NCI-H1436 (cell line): Measurements from ENCODE around the gene TSPOAP1.

Experiments
- DNase-seq: peaks from one replicate; lab custom pipeline; 2025; lab: John Stamatoyannopoulos, UW

Gene TSPOAP1

DNA sequence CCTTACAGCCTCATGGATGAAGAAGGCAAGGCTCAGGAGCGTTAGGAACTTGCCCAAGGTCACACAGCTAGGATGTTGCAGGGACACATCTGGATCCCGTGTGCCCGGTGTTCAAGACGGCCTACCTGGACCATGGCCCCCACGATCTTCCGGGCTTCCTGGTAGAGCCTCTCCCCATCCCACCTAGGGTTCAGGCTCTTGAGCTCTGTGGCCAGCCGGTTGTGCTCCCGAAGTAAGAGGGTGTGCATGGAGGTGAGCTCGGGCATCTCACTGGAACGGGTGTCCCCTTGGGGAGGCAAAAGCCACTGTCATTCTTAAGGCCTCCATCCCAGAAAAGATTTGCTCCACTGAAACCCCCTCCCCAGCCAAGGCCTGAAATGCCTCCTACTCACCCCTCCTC, 53.2 kb downstream of the TSPOAP1 start:
- DNase-seq, result no peak

DNA sequence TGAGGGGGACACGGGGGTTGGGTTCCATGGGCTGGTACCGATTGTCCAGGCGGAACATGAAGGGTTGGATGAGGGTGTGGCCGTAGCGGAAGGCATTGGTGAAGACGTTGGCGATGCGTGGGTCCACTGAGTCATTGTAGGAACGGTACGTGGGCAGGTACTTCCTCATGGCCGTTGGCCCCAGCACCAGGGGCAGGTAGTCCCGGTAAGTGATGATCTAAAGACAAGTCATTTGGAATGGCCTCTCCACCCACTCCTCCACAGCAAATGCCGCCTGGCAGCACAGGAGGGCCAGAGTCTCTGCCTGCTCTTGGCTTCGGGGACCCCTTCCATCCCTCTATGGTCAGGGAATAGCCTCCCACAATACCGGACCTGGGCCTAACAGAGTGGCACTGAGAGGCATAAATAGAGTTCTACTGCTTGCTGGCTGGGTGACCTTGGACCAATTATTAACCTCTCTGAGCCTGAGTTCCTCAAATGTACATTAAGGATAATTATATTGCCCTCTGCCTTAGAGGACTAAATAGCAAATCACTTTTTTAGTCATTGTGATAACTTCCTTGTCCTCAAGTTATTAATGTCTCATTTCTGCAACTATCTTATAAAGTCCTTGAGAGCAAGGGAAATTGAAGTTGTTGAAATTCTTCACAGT, 55.0 kb downstream of the TSPOAP1 start:
- no peak for DNase-seq

- DNase-seq, result no peak
These were observed 56.0 kb downstream of the TSPOAP1 start for GRCh38 chr17:58272367-58273280.

GRCh38 chr17:58271216-58271931, 57.2 kb downstream of the TSPOAP1 start:
- DNase-seq, result no peak

DNA sequence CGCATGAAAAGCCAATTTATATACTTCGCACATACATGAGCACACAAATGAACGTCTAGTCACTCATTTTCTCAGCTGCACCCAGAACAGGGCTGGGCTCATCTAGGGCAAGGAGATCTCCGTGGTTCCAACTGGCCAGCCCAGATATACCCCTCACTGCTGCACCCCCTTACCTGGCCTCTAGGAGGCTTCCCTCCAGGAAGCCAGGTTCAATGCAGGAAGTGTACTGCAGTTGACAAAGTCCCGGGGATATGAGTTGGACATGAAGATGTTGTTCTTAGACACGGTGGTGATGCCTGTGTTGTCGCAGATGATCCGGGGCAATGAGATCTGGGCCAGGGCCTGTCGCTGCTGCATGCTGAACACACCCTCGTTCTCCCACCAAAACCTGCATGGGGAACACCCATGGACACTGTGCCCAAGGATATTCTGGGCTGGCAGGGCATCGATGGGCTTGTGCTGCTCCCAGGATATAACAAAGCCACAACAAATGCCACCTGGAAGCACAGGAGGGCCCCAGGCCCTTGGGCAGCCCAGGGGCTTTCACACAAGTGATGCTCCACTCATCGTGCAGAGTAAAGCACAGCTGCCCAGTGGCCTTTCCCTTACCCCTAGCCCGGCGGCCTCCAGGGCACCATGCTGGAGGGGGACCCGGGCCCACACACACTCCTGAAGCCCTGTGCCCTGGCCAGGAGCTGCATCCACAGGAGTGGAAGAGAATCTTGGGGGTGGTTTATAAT, 57.9 kb downstream of the TSPOAP1 start:
- DNase-seq, result peak; percentile 2

- no peak for DNase-seq
These were observed 58.9 kb downstream of the TSPOAP1 start for GRCh38 chr17:58269557-58270291.

GRCh38 chr17:58268774-58269556, 59.6 kb downstream of the TSPOAP1 start:
- no peak for DNase-seq

GRCh38 chr17:58268326-58268725, 60.3 kb downstream of the TSPOAP1 start:
- DNase-seq, result no peak

DNA sequence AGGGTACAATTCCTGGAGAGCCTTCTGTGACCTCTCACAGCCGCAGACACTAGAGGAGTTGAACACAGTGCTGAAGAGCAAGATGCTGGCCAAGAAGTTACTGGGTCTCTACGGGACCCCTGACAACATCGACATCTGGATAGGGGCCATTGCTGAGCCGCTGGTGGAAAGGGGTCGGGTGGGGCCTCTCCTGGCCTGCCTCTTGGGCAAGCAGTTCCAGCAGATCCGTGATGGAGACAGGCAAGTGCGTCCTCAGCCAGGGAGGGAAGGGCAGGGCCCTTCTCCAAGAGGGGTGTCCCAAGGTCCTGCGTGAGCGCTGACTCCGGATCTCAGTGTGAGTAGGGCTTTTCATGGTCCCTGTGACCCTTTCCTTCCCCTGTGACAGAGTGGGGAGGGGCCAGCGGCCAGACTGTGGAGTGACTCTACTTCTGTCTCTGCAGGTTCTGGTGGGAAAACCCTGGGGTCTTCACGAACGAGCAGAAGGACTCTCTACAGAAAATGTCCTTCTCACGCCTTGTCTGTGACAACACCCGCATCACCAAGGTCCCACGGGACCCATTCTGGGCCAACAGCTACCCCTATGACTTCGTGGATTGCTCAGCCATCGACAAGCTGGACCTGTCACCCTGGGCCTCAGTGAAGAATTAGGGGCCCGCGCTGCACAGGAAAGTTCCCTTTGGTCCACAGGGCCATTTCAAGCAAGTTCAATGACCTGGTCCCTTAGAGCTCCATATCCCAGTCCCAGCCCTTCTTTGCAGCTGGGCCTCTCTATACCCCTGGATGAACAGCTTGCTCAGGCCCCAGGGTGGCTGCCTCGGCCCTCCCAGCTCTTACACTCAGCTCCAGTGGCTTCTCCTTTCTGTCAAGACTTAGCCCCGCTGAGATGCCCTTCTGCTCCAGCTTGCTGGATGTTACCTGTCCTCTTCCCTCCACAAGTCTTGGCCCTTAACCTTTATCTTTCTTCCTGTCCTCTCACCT, 61.0 kb downstream of the TSPOAP1 start:
- DNase-seq, result no peak

GRCh38 chr17:58265902-58266875, 62.4 kb downstream of the TSPOAP1 start:
- DNase-seq, result no peak

- DNase-seq, result no peak
These were observed 63.3 kb downstream of the TSPOAP1 start for GRCh38 chr17:58265271-58265670.

- DNase-seq, result no peak
These were observed 64.0 kb downstream of the TSPOAP1 start for GRCh38 chr17:58264407-58265103.

DNA sequence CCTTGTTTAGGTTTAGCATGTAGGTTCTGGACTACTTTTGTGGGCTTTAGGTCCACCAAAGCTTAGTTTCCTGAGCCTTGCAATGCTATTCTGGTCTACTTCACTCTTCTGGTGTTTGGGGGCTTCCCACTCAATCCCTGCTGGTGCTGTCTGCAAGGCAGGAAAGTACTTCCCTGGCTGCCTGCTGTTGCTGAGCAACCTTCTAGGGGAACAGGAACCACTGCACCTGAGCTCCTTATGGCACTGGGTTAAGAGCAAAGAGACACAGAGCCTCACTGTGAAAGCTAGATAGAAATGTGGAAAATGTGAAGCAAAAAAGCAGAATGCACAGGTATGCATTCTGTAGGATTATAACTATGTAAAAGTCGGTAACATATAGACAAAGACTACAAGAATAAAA, 64.8 kb downstream of the TSPOAP1 start:
- no peak for DNase-seq

DNA sequence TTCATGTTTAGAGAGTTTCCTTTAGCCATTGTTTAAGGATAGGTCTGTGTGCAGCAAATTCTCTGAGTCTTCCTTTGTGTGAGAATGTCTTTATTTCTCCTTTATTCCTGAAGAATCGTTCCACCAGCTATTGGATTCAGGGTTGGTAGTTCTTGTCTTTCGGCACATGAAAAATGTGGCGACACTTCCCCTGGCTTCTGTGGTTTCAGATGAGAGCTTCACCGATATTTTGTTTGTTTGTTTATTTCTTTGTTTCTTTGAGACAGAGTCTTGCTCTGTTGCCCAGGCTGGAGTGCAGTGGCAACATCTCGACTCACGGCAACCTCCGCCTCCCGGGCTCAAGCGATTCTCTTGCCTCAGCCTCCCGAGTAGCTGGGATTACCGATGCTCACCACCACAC, 66.4 kb downstream of the TSPOAP1 start:
- no peak for DNase-seq

DNA sequence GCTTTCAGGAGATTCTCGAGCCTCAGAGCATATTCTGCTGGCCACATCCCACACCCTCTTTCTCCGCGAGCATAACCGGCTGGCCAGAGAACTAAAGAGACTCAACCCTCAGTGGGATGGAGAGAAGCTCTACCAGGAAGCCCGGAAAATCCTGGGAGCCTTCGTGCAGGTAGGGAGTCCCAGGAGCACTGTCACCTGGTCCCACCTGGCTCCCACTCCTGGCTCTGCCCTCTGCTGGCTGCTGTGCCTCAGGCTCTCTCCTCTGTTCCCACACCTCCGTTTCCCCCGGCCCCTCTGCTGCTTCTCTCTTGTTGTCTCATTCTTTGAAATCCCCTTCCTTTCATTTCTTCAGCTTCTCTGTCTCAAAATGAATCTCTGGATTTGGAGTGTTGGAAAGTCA, 73.8 kb downstream of the TSPOAP1 start:
- no peak for DNase-seq

DNA sequence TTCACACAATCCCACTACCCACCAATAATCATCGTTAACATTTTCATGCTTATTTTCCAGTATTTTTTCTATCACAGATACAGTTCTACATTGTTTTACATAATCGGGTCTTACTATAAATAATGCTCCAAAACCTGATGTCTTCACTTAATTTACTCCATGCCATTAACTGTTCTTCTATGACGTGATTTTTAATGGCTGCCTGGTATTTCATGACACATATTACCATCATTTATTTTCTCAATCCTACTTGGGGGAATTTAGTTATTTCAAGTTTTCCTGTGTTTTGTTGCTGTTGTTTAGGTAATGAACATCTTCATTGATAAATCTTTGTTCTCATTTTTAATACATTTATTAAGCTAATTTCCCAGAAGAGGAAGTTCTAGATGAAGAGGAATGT, 75.5 kb downstream of the TSPOAP1 start:
- DNase-seq, result no peak

- DNase-seq, result no peak
These were observed 76.5 kb downstream of the TSPOAP1 start for GRCh38 chr17:58252141-58252540.
